ENCODE results near the gene ULK4.
"Not testable (repeated sequence)": the region's sequence is repeated elsewhere in the genome, so short reads cannot be mapped to it uniquely, and the experiment has no call there.

ULK4 gene

GRCh38 chr3:41867533-41867932, 94.4 kb downstream of the ULK4 start:
- no peak for DNase-seq (ENCODE audit: low spot score)

GRCh38 chr3:41866298-41866697, 95.6 kb downstream of the ULK4 start:
- no peak for DNase-seq (ENCODE audit: low spot score)

- no peak for DNase-seq (ENCODE audit: low spot score)
Observed at GRCh38 chr3:41863024-41863423, 98.9 kb downstream of the ULK4 start.

- DNase-seq (ENCODE audit: low spot score): not testable (repeated sequence)
Observed at GRCh38 chr3:41860489-41860888, 101.4 kb downstream of the ULK4 start.

- DNase-seq (ENCODE audit: low spot score): no peak
Observed at GRCh38 chr3:41854956-41855355, 106.9 kb downstream of the ULK4 start.

- DNase-seq (ENCODE audit: low spot score): no peak
Observed at GRCh38 chr3:41853540-41854196, 108.2 kb downstream of the ULK4 start.

- no peak for DNase-seq (ENCODE audit: low spot score)
Observed at GRCh38 chr3:41848753-41849574, 112.9 kb downstream of the ULK4 start.

GRCh38 chr3:41847679-41848078, 114.2 kb downstream of the ULK4 start:
- DNase-seq (ENCODE audit: low spot score): no peak

- DNase-seq (ENCODE audit: low spot score): no peak
Observed at GRCh38 chr3:41846850-41847249, 115.1 kb downstream of the ULK4 start.

GRCh38 chr3:41845826-41846225, 116.1 kb downstream of the ULK4 start:
- DNase-seq (ENCODE audit: low spot score): no peak

GRCh38 chr3:41844256-41844655, 117.6 kb downstream of the ULK4 start:
- not testable (repeated sequence) for DNase-seq (ENCODE audit: low spot score)

GRCh38 chr3:41840936-41841668, 120.8 kb downstream of the ULK4 start:
- not testable (repeated sequence) for DNase-seq (ENCODE audit: low spot score)

- DNase-seq (ENCODE audit: low spot score): no peak
Observed at GRCh38 chr3:41836360-41837134, 125.4 kb downstream of the ULK4 start.

GRCh38 chr3:41833628-41834027, 128.3 kb downstream of the ULK4 start:
- no peak for DNase-seq (ENCODE audit: low spot score)

GRCh38 chr3:41819236-41819635, 142.7 kb downstream of the ULK4 start:
- no peak for DNase-seq (ENCODE audit: low spot score)

GRCh38 chr3:41808618-41809017, 153.3 kb downstream of the ULK4 start:
- no peak for DNase-seq (ENCODE audit: low spot score)

- DNase-seq (ENCODE audit: low spot score): no peak
Observed at GRCh38 chr3:41808152-41808551, 153.8 kb downstream of the ULK4 start.

GRCh38 chr3:41794748-41795589, 166.9 kb downstream of the ULK4 start:
- no peak for DNase-seq (ENCODE audit: low spot score)

GRCh38 chr3:41792806-41793205, 169.1 kb downstream of the ULK4 start:
- no peak for DNase-seq (ENCODE audit: low spot score)

- DNase-seq (ENCODE audit: low spot score): no peak
Observed at GRCh38 chr3:41769106-41769505, 192.8 kb downstream of the ULK4 start.

- no peak for DNase-seq (ENCODE audit: low spot score)
Observed at GRCh38 chr3:41768363-41768762, 193.5 kb downstream of the ULK4 start.

All from germinal center (tissue), 1 donor.